Astrocyte of the spinal cord (primary cell): Measurements from ENCODE around the gene DDX41.

Experiments
- DNase-seq: peaks from one replicate; pipeline ENCODE4 v3.0.0; 2011; ENCODE audit warnings: low read depth, low spot score
- H3K4me3 ChIP-seq: 2 replicates; pipeline ENCODE4 v1.5.1; 2011; ENCODE audit warnings: low read depth, mild to moderate bottlenecking, low read length, moderate library complexity
- in situ Hi-C: cut with HindIII; loops from 2 replicates; pipeline ENCODE4 v1.10.0; 2017; ENCODE audit warnings: low sequenced_read_pairs
- TF ChIP-seq, protein P1 (sequence below): IDR thresholded peaks from 2 replicates; pipeline ENCODE4 v1.5.1; 2012; ENCODE audit warnings: low read depth, mild to moderate bottlenecking, low read length, inconsistent platforms

Gene DDX41

DNA sequence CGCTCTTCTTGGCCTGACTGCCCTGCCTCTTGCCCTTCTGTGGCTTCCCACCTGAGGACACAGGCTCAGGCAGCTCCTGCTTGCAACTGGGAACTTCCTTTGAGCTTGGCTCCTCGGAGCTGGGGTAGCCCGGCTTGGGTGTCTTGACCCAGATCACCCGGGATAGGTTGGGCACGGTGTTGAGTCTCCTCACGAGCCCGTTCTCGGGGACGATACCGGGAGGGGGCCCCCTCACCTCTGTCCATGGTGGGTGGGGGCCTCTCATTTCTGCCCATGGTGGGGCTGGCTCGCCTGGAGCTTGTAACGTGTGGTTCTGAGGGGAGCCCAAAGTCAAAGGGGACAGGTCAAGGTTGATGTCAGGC is 7.8 kb upstream of the DDX41 start:
- no peak overlapping the region for H3K4me3 ChIP-seq
- no peak for DNase-seq
- in situ Hi-C loops, result no loop called here
- TF ChIP-seq, protein P1, sequence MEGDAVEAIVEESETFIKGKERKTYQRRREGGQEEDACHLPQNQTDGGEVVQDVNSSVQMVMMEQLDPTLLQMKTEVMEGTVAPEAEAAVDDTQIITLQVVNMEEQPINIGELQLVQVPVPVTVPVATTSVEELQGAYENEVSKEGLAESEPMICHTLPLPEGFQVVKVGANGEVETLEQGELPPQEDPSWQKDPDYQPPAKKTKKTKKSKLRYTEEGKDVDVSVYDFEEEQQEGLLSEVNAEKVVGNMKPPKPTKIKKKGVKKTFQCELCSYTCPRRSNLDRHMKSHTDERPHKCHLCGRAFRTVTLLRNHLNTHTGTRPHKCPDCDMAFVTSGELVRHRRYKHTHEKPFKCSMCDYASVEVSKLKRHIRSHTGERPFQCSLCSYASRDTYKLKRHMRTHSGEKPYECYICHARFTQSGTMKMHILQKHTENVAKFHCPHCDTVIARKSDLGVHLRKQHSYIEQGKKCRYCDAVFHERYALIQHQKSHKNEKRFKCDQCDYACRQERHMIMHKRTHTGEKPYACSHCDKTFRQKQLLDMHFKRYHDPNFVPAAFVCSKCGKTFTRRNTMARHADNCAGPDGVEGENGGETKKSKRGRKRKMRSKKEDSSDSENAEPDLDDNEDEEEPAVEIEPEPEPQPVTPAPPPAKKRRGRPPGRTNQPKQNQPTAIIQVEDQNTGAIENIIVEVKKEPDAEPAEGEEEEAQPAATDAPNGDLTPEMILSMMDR, result no peak

GRCh38 chr5:177523711-177524538 is 7.2 kb upstream of the DDX41 start:
- in situ Hi-C loops, result no loop called here
- H3K4me3 ChIP-seq, result no peak overlapping the region
- DNase-seq, result no peak
- TF ChIP-seq, protein P1, result no peak

GRCh38 chr5:177520916-177521513 is 4.3 kb upstream of the DDX41 start:
- TF ChIP-seq, protein P1, result peak; percentile 8
- no peak for DNase-seq
- in situ Hi-C loops, result no loop called here
- H3K4me3 ChIP-seq, result no peak overlapping the region

DNA sequence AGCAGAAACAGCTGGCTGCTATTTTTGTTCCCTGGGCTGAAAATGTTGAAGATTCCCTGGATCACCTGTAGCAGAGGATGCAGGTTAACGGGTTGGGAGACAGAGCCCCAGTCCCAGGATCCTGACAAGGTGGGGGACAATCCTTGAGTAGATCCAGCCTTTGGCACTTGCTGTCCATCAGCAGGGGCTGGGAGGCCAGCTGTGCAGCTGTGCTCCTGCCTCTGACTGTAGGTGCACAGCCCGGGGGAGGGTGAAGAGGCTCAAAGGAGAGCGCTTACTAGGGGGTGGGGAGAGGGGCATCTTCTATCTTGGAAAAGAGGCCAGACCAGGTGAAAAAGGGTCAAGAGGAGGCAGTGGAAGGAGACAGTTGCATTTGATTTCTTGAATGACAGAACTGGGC is 3.5 kb upstream of the DDX41 start:
- H3K4me3 ChIP-seq, result no peak overlapping the region
- TF ChIP-seq, protein P1, result no peak
- in situ Hi-C loops, result no loop called here
- no peak for DNase-seq

GRCh38 chr5:177519463-177520235 is 2.9 kb upstream of the DDX41 start:
- in situ Hi-C loops, result no loop called here
- TF ChIP-seq, protein P1, result no peak

GRCh38 chr5:177515580-177515979 is 1.2 kb downstream of the DDX41 start:
- no peak for DNase-seq
- peak overlapping the region; percentile 88 for H3K4me3 ChIP-seq
- TF ChIP-seq, protein P1, result no peak
- in situ Hi-C loops, result no loop called here

More at GRCh38 chr5:177519463-177520235, 2.9 kb upstream of the DDX41 start:
- no peak overlapping the region for H3K4me3 ChIP-seq
- no peak for DNase-seq
